CD4-positive, alpha-beta T cell treated with Interleukin-12 subunit alpha and Interleukin-12 subunit beta, for 1 hour (primary cell): Measurements from ENCODE around the gene TP53TG3C.
"Not testable (repeated sequence)": the region's sequence is repeated elsewhere in the genome, so short reads cannot be mapped to it uniquely, and the experiment has no call there.

Experiments
- DNase-seq: peaks from one replicate; pipeline ENCODE4 v3.0.0-alpha.2; 2020

Gene TP53TG3C, protein sequence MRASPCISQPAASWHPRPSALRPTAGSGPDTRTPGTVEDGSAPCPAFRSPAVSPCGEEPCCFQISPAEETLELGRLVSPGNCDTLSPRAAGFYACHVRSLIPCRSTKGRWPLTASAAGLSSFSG

DNA sequence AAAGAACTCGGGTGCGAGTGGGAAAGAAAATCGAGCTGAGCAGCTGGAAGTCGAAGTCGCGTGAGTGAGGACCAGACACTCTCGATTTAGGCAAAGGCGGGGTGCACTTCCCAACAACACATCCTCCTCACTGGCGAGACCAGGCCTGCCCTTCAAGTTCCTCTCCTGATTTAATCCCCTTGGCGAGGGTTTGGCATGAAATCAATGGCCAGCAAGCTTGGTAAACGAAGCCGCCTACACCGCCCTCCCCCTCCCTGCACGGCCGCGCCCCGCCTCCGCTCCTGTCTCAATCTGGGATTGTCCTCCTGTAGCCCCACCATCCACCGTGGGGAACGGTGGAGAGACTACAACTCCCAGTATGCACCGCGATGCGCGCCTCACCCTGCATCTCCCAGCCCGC, at the start of gene TP53TG3C:
Gene TP53TG3C, plus strand, starts transcription at position 301 of the 400 bp plus-strand sequence. Its CDS starts 68 bp downstream, at position 369.
- DNase-seq: not testable (repeated sequence)
